Fibroblast of villous mesenchyme (primary cell): Measurements from ENCODE around the gene MRPL4. TPM values are rescaled to one million over a fixed set of nuclear protein-coding genes. Genes with fewer than 3 reads are reported as not detected.
"Not testable (repeated sequence)": the region's sequence is repeated elsewhere in the genome, so short reads cannot be mapped to it uniquely, and the experiment has no call there.

Source experiments
- DNase-seq: peaks from one replicate; pipeline ENCODE4 v3.0.0-alpha.2; 2010; ENCODE audit warnings: low read depth
- H3K4me3 ChIP-seq: 2 replicates; pipeline ENCODE4 v1.5.1; 2011; ENCODE audit warnings: low read depth, mild to moderate bottlenecking, low read length
- CTCF ChIP-seq: IDR thresholded peaks from 2 replicates; pipeline ENCODE4 v1.5.1; 2012; ENCODE audit warnings: low read depth, mild to moderate bottlenecking, low read length; ENCODE audit not compliant: insufficient read depth
- total RNA-seq: library from RNA; depleted of rRNA; stranded (reverse); fragments of >200 nt; gene quantifications from 2 replicates; pipeline ENCODE4 v1.2.3, GENCODE V29; 2012

The MRPL4 gene
- total RNA-seq, 1 donor, result 42.3 TPM

GRCh38 chr19:10228920-10229319, 23.1 kb upstream of the MRPL4 start:
- TF ChIP-seq CTCF, result peak; percentile 61
- peak; percentile 52 for DNase-seq
- no peak overlapping the region for H3K4me3 ChIP-seq

- peak; percentile 51 for DNase-seq
- TF ChIP-seq CTCF, result no peak
- peak overlapping the region; percentile 90 for H3K4me3 ChIP-seq
These were observed 21.7 kb upstream of the MRPL4 start for GRCh38 chr19:10230173-10230860.

- peak; percentile 74 for DNase-seq
- no peak for TF ChIP-seq CTCF
- H3K4me3 ChIP-seq, result peak within 1 kb of the TSS; percentile 90
These were observed 21.0 kb upstream of the MRPL4 start, which contains the start of gene S1PR2 for GRCh38 chr19:10230861-10231611. Gene S1PR2, minus strand, starts transcription at chr19:10231331. Its CDS starts 6,426 bp downstream, at chr19:10224905.

GRCh38 chr19:10231612-10232228, 20.3 kb upstream of the MRPL4 start:
- DNase-seq, result no peak
- peak overlapping the region; percentile 90 for H3K4me3 ChIP-seq
- TF ChIP-seq CTCF, result no peak

- no peak for TF ChIP-seq CTCF
- DNase-seq, result no peak
- no peak overlapping the region for H3K4me3 ChIP-seq
These were observed 18.1 kb upstream of the MRPL4 start for GRCh38 chr19:10233946-10234345.

- no peak overlapping the region for H3K4me3 ChIP-seq
- TF ChIP-seq CTCF, result no peak
- DNase-seq, result no peak
These were observed 17.0 kb upstream of the MRPL4 start for GRCh38 chr19:10235003-10235402.

GRCh38 chr19:10235409-10235808, 16.6 kb upstream of the MRPL4 start:
- not testable (repeated sequence) for H3K4me3 ChIP-seq, DNase-seq
